ENCODE data around the gene TMOD1.
"Not testable (repeated sequence)": the region's sequence is repeated elsewhere in the genome, so short reads cannot be mapped to it uniquely, and the experiment has no call there.

The TMOD1 gene

DNA sequence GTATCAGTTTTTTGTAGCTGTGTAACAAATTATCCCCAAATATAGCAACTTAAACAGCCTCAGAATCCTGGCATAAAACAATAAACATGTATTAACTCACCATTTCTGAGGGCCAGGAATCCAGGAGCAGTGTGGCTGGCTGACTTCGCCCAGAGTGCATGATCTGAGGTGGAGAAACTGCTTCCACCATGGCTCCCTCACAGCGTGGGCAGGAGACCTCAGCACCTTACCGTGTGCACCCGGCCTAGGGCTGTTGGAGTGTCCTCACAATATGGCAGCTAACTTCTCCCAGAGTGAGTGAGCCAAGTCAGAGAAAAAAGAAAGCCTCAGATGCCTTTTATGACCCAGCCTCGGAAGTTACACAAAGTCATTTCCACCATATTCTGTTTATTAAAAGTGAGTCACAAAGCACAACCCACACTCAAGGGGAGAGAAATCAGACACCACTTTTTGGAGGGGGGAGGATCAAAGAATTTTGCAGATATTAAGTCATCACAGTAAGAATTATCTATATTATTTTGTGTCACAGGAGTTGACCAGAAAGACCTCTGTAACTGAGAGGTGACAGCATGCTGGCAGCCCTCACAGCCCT is 72.1 kb downstream of the TMOD1 start:
- no peaks in the 10 kb centered on the region for H3K36me3 ChIP-seq (ENCODE audit: control insufficient read depth, insufficient read depth, low read length, severe bottlenecking)
- H3K9me3 ChIP-seq (ENCODE audit: control insufficient read depth, low read length): peaks cover 3% of the 10 kb centered on the region
- peaks cover 17% of the 10 kb centered on the region for H3K27me3 ChIP-seq (replicated peaks; ENCODE audit: control insufficient read depth, insufficient read depth, low read length)
- no peak overlapping the region for H3K4me3 ChIP-seq (ENCODE audit: low read length)
- H3K4me1 ChIP-seq (ENCODE audit: control insufficient read depth, insufficient read depth, low read length): peaks cover 5% of the 10 kb centered on the region
- no peak for DNase-seq (ENCODE audit: low read depth)
- no peak overlapping the region for H3K9ac ChIP-seq (ENCODE audit: low read length)

DNA sequence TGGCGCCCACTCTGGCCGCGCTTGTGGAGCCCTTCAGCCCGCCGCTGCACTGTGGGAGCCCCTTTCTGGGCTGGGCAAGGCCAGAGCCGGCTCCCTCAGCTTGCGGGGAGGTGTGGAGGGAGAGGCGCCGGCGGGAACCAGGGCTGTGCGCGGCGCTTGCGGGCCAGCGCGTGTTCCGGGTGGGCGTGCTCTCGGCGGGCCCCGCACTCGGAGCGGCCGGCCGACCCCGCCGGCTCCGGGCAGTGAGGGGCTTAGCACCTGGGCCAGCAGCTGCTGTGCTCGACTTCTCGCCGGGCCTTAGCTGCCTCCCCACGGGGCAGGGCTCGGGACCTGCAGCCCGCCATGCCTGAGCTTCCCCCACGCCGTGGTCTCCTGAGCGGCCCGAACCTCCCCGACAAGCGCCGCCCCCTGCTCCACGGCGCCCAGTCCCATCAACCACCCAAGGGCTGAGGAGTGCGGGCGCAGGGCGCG is 72.7 kb downstream of the TMOD1 start:
- DNase-seq (ENCODE audit: low read depth); H3K9me3 ChIP-seq (ENCODE audit: control insufficient read depth, low read length); H3K9ac ChIP-seq (ENCODE audit: low read length); H3K36me3 ChIP-seq (ENCODE audit: control insufficient read depth, insufficient read depth, low read length, severe bottlenecking); H3K4me3 ChIP-seq (ENCODE audit: low read length); H3K4me1 ChIP-seq (ENCODE audit: control insufficient read depth, insufficient read depth, low read length): not testable (repeated sequence)
- H3K27me3 ChIP-seq (replicated peaks; ENCODE audit: control insufficient read depth, insufficient read depth, low read length): peaks cover 21% of the 10 kb centered on the region

DNA sequence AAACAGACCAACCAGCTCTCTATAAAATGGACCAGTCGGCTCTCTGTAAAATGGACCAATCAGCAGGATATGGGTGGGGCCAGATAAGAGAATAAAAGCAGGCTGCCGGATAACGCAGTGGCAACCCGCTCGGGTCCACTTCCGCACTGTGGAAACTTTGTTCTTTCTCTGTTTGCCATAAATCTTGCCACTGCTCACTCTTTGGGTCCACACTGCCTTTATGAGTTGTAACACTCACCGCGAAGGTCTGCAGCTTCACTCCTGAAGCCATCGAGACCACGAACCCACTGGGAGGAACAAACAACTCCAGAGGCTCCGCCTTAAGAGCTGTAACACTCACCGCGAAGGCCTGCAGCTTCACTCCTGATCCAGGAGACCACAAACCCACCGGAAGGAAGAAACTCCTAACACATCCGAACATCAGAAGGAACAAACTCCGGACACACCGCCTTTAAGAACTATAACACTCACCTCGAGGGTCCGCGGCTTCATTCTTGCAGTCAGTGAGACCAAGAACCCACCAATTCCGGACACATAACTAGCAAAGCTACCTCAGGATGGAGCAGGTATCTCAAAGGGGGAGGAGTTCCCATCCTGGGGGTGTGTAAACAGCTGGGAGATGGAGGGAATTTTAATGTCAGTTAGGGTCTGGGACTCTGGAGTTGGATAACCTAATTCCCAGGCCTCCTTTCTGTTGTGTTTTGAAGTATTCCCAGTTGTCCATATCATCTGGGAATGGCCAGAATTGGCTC is 73.6 kb downstream of the TMOD1 start:
- Histone ChIP-seq H3K27me3 (replicated peaks; ENCODE audit: control insufficient read depth, insufficient read depth, low read length) (peaks cover 29% of the 10 kb centered on the region), H3K4me1 (ENCODE audit: control insufficient read depth, insufficient read depth, low read length) (peaks cover 12% of the 10 kb centered on the region)
- not testable (repeated sequence) for H3K9me3 ChIP-seq (ENCODE audit: control insufficient read depth, low read length); H3K9ac ChIP-seq (ENCODE audit: low read length); H3K36me3 ChIP-seq (ENCODE audit: control insufficient read depth, insufficient read depth, low read length, severe bottlenecking); DNase-seq (ENCODE audit: low read depth); H3K4me3 ChIP-seq (ENCODE audit: low read length)

DNA sequence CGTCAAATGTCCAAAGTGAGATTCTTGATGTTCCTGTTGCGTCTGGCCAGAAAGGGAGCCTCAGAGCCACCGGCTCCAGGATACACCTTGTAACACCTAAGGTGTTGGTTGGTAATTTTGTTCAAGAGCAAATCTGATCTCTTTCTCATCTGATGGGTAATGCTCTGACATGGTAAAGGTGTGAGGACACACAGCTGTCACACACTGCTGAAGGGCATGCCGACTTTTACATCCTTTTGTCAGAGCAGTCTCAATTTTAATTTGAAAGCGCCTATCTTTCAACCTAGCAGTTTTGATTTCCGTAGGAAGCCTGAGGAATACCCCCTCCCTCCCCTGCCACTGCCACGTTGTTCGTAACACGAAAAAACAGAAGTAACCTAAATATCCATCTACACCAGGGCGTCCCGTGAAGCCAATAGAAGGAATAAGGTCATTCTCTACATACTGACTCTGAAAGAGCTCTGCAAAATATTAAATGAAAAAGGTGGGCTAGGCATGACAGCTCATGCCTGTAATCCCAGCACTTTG is 74.3 kb downstream of the TMOD1 start:
- Histone ChIP-seq H3K4me3 (ENCODE audit: low read length) (no peak overlapping the region), H3K9me3 (ENCODE audit: control insufficient read depth, low read length) (peaks cover 3% of the 10 kb centered on the region), H3K4me1 (ENCODE audit: control insufficient read depth, insufficient read depth, low read length) (peaks cover 11% of the 10 kb centered on the region), H3K27me3 (replicated peaks; ENCODE audit: control insufficient read depth, insufficient read depth, low read length) (peaks cover 29% of the 10 kb centered on the region), H3K36me3 (ENCODE audit: control insufficient read depth, insufficient read depth, low read length, severe bottlenecking) (no peaks in the 10 kb centered on the region), H3K9ac (ENCODE audit: low read length) (no peak overlapping the region)
- DNase-seq (ENCODE audit: low read depth): no peak

DNA sequence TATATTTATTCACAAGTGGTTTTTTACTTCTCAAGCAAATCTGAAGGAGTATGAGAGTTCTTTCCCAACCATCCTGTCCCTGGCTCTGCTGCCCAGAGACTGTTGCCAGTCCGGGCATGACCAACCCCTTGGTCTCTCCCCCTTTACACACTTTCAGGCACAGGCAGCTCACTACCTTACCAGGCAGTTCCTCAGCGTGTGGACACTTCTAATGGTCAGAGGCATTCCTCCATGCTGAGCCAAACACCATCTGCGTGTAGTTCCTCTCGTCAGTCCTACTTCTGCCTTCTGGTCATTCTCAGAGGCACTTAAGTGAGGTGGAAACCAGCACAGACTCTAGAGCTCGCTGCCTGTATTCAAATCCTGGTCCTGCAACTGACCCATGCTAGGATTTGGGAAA is 75.6 kb downstream of the TMOD1 start:
- DNase-seq (ENCODE audit: low read depth): no peak
- Histone ChIP-seq H3K9ac (ENCODE audit: low read length) (no peak overlapping the region), H3K4me3 (ENCODE audit: low read length) (no peak overlapping the region), H3K9me3 (ENCODE audit: control insufficient read depth, low read length) (peaks cover 3% of the 10 kb centered on the region), H3K4me1 (ENCODE audit: control insufficient read depth, insufficient read depth, low read length) (peaks cover 6% of the 10 kb centered on the region), H3K27me3 (replicated peaks; ENCODE audit: control insufficient read depth, insufficient read depth, low read length) (peaks cover 29% of the 10 kb centered on the region), H3K36me3 (ENCODE audit: control insufficient read depth, insufficient read depth, low read length, severe bottlenecking) (no peaks in the 10 kb centered on the region)

DNA sequence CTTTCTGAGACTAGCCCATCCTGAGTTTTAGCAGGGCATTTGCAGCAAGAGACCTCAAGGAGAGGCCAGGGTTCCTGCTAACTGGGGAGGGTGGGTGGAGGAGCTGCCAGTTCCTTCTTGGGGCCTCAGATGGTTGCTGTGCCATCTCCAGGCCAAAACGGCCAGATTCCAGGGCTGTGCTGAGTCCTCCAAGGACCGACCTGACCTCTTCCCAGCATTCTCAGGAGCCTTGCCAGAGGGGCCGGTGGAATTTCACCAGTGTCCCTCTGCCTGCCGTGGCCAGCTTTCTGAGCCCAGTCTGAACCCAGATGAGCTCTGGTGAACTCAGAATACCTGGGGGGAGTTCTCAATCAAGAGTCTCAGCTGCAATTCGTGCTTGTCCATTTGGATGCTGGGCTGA is 77.4 kb downstream of the TMOD1 start:
- Histone ChIP-seq H3K4me1 (ENCODE audit: control insufficient read depth, insufficient read depth, low read length) (peaks cover 6% of the 10 kb centered on the region), H3K36me3 (ENCODE audit: control insufficient read depth, insufficient read depth, low read length, severe bottlenecking) (no peaks in the 10 kb centered on the region), H3K9ac (ENCODE audit: low read length) (no peak overlapping the region), H3K27me3 (replicated peaks; ENCODE audit: control insufficient read depth, insufficient read depth, low read length) (peaks cover 29% of the 10 kb centered on the region), H3K4me3 (ENCODE audit: low read length) (no peak overlapping the region), H3K9me3 (ENCODE audit: control insufficient read depth, low read length) (no peaks in the 10 kb centered on the region)
- DNase-seq (ENCODE audit: low read depth): no peak

DNA sequence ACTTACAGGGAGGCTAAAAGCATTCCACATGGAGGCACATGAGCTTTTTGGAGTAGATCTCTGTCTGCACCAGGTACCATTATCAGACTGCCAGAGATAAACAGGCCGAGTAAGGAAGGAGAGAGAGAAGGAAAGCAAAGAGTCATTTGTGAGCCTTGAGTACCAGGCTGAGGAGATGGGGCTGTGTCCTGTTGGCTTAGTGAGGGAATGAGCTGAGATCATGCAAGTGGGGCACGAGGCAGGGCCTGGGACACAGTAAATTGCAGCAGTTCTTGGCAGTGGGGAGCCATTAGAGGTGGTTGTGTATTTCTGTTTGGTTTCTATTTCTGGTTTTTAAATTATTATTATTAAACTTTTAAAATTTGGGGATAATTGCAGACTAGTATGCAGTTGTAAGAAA is 78.4 kb downstream of the TMOD1 start:
- Histone ChIP-seq H3K36me3 (ENCODE audit: control insufficient read depth, insufficient read depth, low read length, severe bottlenecking) (no peaks in the 10 kb centered on the region), H3K9me3 (ENCODE audit: control insufficient read depth, low read length) (no peaks in the 10 kb centered on the region), H3K4me1 (ENCODE audit: control insufficient read depth, insufficient read depth, low read length) (peaks cover 6% of the 10 kb centered on the region), H3K9ac (ENCODE audit: low read length) (no peak overlapping the region), H3K27me3 (replicated peaks; ENCODE audit: control insufficient read depth, insufficient read depth, low read length) (peaks cover 29% of the 10 kb centered on the region), H3K4me3 (ENCODE audit: low read length) (no peak overlapping the region)
- DNase-seq (ENCODE audit: low read depth): no peak

DNA sequence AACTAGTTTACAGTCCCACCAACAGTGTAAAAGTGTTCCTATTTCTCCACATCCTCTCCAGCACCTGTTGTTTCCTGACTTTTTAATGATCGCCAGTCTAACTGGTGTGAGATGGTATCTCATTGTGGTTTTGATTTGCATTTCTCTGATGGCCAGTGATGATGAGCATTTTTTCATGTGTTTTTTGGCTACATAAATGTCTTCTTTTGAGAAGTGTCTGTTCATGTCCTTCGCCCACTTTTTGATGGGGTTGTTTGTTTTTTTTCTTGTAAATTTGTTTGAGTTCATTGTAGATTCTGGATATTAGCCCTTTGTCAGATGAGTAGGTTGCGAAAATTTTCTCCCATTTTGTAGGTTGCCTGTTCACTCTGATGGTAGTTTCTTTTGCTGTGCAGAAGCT is 80.1 kb downstream of the TMOD1 start:
- not testable (repeated sequence) for H3K9ac ChIP-seq (ENCODE audit: low read length); H3K4me1 ChIP-seq (ENCODE audit: control insufficient read depth, insufficient read depth, low read length); H3K9me3 ChIP-seq (ENCODE audit: control insufficient read depth, low read length); H3K4me3 ChIP-seq (ENCODE audit: low read length); DNase-seq (ENCODE audit: low read depth); H3K36me3 ChIP-seq (ENCODE audit: control insufficient read depth, insufficient read depth, low read length, severe bottlenecking)
- H3K27me3 ChIP-seq (replicated peaks; ENCODE audit: control insufficient read depth, insufficient read depth, low read length): peaks cover 25% of the 10 kb centered on the region

DNA sequence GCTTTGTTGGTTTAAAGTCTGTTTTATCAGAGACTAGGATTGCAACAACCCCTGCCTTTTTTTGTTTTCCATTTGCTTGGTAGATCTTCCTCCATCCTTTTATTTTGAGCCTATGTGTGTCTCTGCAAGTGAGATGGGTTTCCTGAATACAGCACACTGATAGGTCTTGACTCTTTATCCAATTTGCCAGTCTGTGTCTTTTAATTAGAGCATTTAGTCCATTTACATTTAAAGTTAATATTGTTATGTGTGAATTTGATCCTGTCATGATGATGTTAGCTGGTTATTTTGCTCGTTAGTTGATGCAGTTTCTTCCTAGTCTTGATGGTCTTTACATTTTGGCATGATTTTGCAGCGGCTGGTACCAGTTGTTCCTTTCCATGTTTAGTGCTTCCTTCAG is 83.3 kb downstream of the TMOD1 start:
- H3K36me3 ChIP-seq (ENCODE audit: control insufficient read depth, insufficient read depth, low read length, severe bottlenecking); H3K9me3 ChIP-seq (ENCODE audit: control insufficient read depth, low read length); H3K27me3 ChIP-seq (replicated peaks; ENCODE audit: control insufficient read depth, insufficient read depth, low read length); H3K9ac ChIP-seq (ENCODE audit: low read length); H3K4me3 ChIP-seq (ENCODE audit: low read length); DNase-seq (ENCODE audit: low read depth); H3K4me1 ChIP-seq (ENCODE audit: control insufficient read depth, insufficient read depth, low read length): not testable (repeated sequence)

DNA sequence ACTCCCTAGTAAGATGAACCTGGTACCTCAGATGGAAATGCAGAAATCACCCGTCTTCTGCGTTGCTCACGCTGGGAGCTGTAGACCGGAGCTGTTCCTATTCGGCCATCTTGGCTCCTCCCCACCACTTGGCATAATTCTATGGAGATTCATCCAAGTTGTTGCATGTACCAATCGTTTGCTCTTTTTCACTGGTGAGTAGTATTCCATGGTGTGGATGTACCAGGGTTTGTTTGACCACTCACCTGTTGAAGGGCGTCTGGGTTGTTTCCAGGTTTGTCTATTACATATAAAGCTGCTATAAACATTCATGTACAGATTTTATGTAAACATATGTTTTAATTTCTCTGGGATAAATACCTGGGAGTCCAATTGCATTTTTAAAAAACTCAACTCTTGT is 85.4 kb downstream of the TMOD1 start:
- H3K36me3 ChIP-seq (ENCODE audit: control insufficient read depth, insufficient read depth, low read length, severe bottlenecking); H3K9ac ChIP-seq (ENCODE audit: low read length); H3K9me3 ChIP-seq (ENCODE audit: control insufficient read depth, low read length); H3K4me3 ChIP-seq (ENCODE audit: low read length); H3K4me1 ChIP-seq (ENCODE audit: control insufficient read depth, insufficient read depth, low read length); H3K27me3 ChIP-seq (replicated peaks; ENCODE audit: control insufficient read depth, insufficient read depth, low read length); DNase-seq (ENCODE audit: low read depth): not testable (repeated sequence)

DNA sequence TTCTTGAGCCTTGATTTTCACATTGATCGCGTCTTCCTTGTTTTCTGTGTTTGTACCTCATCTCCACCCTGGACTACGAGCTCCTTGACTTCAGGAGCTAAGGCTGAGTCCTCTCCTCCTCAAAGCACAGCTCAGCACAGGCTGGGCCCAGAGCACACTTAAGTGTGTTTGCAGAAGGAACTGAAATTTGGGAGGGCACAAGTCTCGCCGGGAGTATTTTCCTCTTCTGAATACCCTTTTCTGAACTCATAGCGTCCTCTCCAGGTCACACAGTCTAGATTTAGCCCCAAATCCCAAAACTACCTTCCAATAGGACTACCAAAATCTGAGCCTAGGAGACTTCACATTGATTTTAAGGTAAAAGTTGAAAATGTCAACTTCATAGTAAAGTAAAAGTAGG is 90.1 kb downstream of the TMOD1 start:
- no peak overlapping the region for H3K9ac ChIP-seq (ENCODE audit: low read length)
- H3K9me3 ChIP-seq (ENCODE audit: control insufficient read depth, low read length): no peaks in the 10 kb centered on the region
- no peaks in the 10 kb centered on the region for H3K36me3 ChIP-seq (ENCODE audit: control insufficient read depth, insufficient read depth, low read length, severe bottlenecking)
- peaks cover under 1% of the 10 kb centered on the region for H3K4me1 ChIP-seq (ENCODE audit: control insufficient read depth, insufficient read depth, low read length)
- DNase-seq (ENCODE audit: low read depth): no peak
- H3K27me3 ChIP-seq (replicated peaks; ENCODE audit: control insufficient read depth, insufficient read depth, low read length): peaks cover 9% of the 10 kb centered on the region
- no peak overlapping the region for H3K4me3 ChIP-seq (ENCODE audit: low read length)

All from adipocyte (in vitro differentiated cells).